Middle frontal gyrus (tissue), 1 donor: Measurements from ENCODE around the gene SSR4.
"Not testable (repeated sequence)": the region's sequence is repeated elsewhere in the genome, so short reads cannot be mapped to it uniquely, and the experiment has no call there.

ENCODE experiments used
- DNase-seq: peaks from one replicate; pipeline ENCODE4 v3.0.0-alpha.2; 2015; ENCODE audit warnings: low spot score; ENCODE audit errors: extremely low spot score

The SSR4 gene

DNA sequence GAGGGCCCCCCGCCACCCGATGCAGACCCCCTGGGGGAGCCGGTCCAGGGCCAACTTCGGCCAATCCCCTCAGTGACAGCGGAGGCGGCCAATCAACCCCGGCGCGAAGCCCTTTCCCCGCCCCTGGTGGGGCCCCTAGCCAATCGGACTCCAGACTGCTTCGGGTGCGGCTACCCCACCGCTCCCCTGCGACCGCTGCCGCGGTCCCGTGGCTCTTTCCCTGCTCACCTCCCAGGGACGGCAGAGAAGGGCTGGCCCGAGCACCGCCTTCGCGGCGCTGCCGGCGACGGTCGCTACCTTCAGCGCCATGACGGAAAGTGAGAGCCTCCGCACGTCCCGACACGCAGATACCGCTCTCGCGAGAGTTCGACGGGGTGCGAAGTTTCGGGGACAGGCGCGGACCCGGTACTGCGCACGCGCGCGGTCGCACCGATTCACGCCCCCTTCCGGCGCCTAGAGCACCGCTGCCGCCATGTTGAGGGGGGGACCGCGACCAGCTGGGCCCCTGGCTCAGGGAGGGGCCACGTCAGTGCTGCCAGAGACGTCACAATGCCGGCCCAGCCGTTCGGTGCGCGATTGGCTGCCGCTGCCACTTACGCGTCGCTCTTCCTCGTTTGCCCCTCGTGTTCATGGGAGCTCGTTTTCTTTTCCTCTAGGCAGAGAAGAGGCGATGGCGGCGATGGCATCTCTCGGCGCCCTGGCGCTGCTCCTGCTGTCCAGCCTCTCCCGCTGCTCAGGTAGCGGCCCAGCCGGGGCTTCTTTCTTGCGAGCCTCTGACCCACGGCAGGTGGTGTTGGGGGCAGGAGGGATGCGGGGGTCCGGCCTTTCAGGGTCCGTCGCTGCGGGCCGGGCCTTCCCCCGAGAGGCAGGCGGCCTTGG lies at the start of gene SSR4, which contains the start of gene IDH3G:
TSS of gene SSR4 (plus strand) at position 651 of the 879 bp plus-strand sequence. CDS start at position 671, 20 bp downstream.
TSS of gene IDH3G (minus strand) at position 358 of the 879 bp plus-strand sequence. CDS start at position 309, 49 bp downstream.
- DNase-seq: peak; percentile 83

- DNase-seq: not testable (repeated sequence)
These were observed 49.4 kb upstream of the SSR4 start for GRCh38 chrX:153745067-153745433.

- no peak for DNase-seq
These were observed 48.1 kb upstream of the SSR4 start for GRCh38 chrX:153746359-153746758.

DNA sequence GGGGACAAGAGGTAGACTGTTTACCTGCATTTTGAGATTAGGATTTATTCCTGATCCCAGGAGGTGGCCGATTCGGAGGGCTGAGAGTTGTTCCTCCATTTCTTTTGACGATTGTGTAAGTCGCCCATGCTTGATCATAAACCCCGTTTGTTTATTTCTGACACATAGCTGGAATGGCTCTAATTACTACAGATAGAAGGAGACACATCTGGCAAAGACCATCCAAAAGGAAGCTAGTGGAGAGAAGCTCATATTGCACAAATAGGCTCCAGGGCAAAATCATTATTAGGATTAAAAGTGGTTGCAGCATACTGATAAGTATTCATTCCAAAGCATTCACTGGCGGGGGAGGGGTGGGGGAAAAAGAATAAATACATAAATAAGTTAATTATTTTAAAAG lies 47.5 kb upstream of the SSR4 start:
- not testable (repeated sequence) for DNase-seq

GRCh38 chrX:153749017-153749416 lies 45.5 kb upstream of the SSR4 start:
- DNase-seq: not testable (repeated sequence)

DNA sequence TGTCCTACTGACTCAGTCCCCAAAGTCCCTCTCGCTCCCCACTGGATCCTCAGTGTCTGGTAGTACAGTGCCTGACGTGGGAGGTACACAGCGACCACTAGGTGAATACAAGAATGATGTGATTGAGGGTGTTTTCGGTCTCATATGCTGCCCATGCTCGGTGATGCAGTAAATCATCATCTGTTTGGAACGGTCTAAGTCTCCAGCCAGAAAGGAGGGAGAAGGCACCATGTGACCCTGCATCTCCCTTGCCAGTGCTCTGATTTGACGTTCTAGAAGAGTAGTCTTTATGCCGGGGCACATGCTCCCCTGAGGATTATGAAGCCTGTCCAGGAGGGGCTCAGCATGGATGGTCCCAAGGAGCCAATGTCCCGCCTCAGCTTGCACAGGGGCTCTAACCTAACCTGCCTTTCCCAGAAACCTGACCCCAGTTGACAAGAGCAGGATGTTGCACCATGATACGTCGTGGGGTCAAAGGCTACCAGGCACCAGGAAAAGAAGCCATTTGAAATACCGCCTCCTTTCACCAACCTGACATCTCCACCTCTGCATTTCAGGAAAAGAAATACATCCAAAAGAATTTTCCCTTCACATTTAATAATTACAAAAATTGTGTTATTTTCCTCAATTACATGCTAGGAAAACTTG lies 44.2 kb upstream of the SSR4 start:
- DNase-seq: no peak

DNA sequence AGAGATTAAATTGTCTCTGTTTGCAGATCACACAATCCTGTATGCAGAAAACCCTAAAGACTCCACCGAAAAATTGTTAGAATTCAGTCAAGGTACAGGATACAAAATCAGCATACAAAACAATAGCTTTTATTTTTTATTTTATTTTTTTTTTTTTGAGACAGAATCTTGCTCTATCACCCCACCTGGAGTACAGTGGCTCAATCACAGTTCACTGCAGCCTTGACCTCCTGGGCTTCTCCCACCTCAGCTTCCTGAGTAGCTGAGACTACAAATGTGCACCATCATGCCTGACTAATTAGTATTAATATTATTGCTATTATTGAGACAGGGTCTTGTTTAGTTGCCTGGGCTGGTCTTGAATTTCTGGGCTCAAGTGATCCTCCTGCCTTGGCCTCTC lies 39.3 kb upstream of the SSR4 start:
- DNase-seq: no peak

- DNase-seq: no peak
These were observed 32.6 kb upstream of the SSR4 start for GRCh38 chrX:153761863-153762262.

- DNase-seq: no peak
These were observed 31.8 kb upstream of the SSR4 start for GRCh38 chrX:153762626-153763173.

- DNase-seq: no peak
These were observed 31.1 kb upstream of the SSR4 start for GRCh38 chrX:153763298-153763932.

DNA sequence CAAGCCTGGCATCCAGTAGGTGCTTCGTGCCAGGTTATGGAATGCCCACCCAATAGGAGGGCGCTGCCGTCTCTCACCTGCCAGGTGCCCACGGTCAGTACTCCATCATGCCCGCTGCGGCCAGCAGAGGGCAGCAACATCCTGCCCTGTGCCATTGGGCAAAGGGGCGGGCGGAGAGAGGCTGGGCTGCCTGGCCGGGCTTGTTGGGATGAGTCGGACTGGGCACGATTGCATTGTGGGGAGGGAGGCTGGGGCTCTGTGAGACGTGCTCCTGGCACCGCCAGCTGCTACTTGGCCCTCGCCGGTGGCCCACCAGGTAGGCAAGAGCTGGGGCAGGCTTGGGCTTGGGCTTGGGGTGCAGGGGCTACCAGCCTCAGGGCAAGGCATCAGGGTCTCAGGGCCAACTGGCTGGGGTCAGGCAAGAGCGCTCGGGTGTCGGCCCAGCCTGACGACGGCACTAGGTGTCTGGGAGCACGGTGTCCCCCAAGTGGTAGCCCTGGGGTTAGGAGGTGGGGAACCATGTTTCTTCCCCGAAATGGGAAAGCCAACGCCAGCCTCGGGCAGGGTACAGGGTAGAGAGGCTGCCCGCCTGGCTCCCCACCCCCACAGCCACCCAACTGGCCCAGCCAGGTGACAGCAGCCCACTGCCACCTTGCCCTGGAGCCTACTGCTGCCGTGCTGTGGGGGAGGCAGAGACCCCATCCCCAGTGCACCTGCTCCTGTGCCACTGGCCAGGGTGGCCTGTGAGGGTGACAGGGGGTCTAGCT lies 30.3 kb upstream of the SSR4 start, which contains the start of gene PLXNB3:
TSS of gene PLXNB3 (plus strand) at position 261 of the 767 bp plus-strand sequence. CDS start 1,287 bp downstream, outside the sequence.
- peak; percentile 50 for DNase-seq

- no peak for DNase-seq
These were observed 29.7 kb upstream of the SSR4 start for GRCh38 chrX:153764786-153765137.

- peak; percentile 72 for DNase-seq
These were observed 29.1 kb upstream of the SSR4 start for GRCh38 chrX:153765138-153766079.

DNA sequence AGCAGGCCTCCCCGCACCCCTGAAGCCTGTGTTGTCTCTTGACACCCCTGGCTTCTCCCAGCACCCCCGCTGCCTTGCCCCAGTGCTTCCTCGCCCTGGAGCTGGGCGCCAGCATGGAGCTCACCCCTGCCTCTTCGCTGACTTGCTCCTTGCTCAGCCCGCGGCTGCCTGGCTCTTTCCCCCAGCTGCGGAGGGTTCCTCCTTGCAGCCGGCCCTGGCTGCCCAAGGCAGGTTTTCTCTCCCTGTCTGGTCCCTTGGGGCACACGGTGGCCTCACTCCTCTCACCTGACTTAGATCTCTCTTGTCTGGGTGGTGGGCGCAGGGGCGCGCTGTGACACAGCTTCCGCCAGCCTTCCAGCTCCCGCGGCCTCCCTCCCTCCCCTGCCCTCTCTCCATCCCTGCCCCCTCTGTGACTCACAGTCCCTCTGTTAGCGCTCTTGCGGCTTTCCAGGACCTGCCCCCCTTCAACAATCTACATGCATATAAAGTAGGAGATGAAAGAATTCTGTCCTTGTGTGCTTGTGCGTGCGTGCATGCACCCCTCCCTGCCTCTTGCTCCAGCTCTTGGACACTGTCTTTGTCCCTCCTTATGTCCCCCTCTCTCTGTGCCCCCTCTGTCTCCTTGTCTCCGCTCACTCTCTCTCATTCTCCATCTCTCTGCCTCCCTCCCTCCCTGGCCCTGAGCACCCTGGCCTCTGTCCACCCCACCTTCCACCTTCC lies 28.2 kb upstream of the SSR4 start:
- no peak for DNase-seq

- no peak for DNase-seq
These were observed 27.4 kb upstream of the SSR4 start for GRCh38 chrX:153766871-153767673.

DNA sequence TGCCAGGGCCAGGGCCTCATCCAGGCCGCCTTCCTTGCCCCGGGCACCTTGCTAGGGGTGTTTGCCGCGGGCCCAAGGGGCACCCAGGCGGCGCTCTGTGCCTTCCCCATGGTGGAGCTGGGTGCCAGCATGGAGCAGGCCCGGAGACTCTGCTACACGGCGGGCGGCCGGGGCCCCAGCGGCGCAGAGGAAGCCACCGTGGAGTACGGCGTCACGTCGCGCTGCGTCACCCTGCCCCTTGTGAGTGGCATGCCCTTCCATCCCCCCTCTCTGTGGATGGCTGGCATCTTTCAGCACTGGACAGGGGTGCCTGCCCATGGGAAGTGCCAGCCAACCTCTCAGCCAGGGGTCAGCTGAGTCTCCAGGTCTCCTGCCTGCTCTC lies 26.8 kb upstream of the SSR4 start:
- DNase-seq: no peak

DNA sequence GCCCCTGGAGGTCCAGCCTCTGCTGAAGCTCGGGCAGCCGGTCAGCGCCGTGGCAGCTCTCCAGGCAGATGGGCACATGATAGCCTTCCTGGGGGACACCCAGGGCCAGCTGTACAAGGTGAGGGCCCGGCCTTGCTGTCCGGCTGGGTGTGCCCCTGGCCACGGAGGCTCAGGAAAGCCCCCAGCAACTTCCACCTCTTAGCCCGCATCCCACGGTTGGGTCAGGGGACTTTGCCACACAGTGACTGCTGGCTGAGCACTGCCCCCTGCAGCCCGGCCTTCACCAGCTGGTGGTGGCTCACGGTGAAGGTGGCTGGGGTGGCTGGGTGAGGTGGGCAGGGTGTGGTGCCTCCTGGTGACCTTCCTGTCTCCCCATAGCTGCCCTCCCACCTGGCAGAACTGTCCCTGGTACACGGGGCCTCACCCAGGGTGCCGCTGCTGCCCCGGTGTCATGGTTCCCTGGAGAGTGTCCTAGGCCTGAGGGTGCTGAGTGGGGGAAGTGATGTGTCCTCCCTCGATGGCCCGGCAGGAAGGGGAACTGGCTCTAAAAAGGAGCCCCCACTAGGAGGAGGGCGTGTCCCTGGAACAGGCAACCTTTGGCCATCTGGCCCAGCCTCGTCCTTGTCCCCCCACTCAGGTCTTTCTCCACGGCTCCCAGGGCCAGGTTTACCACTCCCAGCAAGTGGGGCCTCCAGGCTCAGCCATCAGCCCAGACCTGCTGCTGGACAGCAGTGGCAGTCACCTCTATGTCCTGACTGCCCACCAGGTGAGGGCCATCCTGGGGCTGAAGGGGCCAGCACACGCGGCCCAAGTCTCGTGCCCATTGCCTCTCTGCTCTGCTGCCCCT lies 25.9 kb upstream of the SSR4 start:
- no peak for DNase-seq
